Measurements from ENCODE around the gene COL18A1.
"Not testable (repeated sequence)": the region's sequence is repeated elsewhere in the genome, so short reads cannot be mapped to it uniquely, and the experiment has no call there.

COL18A1 gene

GRCh38 chr21:45496968-45497845, 92.2 kb downstream of the COL18A1 start:
- DNase-seq: no peak

GRCh38 chr21:45497846-45498645, 93.1 kb downstream of the COL18A1 start:
- no peak for DNase-seq

DNA sequence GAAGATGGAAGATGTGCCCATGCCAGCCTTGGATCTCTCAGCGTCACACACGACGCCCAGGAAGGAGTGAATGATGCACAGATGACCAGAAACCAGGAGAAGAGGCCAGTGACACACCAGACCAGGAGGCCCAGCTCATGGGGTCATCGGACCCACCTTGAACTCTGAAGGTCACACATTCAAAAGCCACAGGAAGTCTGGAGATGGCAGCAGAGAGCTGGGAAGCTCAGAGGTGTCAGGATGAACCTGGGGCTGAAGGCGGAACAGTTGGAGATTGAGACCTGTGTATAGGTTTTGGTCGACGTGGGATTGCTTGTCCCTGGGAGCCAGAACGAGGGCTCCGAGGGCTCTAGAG, 93.7 kb downstream of the COL18A1 start:
- DNase-seq: no peak

DNA sequence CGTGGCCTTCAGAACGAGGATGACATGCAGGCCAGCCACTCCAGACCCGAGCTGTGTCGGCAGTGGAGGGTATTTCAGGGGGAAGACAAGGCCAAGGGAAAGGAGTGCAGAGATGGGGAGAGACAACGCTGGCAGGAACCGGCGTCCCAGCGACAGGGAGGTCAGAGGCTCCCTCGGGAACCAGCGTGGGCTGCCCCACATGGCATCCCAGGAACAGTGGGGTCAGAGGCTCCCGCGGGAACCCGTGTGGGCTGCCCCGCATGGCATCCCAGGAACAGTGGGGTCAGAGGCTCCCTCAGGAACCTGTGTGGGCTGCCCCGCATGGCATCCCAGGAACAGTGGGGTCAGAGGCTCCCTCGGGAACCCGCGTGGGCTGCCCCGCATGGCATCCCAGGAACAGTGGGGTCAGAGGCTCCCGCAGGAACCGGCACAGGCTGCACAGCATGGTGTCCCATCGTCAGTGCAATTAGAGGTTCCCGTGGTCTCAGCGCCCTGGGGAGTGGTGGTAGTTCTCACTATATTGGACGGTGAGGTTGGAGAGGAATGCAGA, 94.3 kb downstream of the COL18A1 start:
- no peak for DNase-seq

DNA sequence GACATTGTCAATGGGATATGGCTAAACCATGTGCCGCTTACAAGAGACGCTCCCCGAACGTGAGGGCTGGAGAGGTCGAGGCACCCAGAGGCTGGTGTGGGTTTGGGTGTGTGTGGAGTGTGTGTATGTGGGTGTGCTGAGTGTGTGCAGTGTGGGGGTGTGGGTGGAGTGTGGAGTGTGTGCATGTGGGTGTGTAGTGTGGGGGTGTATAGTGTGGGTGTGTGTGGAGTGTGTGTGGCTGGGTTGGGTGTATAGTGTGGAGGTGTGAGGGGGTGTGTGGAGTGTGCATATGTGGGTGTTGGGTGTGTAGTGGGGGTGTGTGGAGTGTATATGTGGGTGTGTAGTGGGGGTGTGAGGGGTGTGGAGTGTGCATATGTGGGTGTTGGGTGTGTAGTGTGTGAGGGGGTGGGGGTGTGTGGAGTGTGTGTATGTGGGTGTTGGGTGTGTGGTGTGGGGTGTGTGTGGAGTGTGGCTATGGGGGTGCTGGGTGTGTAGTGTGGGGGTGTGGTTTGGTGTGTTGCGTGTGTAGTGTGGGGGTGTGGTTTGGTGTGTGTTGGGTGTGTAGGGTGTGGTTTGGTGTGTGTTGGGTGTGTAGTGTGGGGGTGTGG, 95.1 kb downstream of the COL18A1 start:
- no peak for DNase-seq

GRCh38 chr21:45501081-45502005, 96.4 kb downstream of the COL18A1 start:
- DNase-seq: not testable (repeated sequence)

- no peak for DNase-seq
Observed at GRCh38 chr21:45502006-45502345, 97.0 kb downstream of the COL18A1 start.

GRCh38 chr21:45502600-45502999, 97.6 kb downstream of the COL18A1 start:
- no peak for DNase-seq

- DNase-seq: not testable (repeated sequence)
Observed at GRCh38 chr21:45503226-45503625, 98.3 kb downstream of the COL18A1 start.

DNA sequence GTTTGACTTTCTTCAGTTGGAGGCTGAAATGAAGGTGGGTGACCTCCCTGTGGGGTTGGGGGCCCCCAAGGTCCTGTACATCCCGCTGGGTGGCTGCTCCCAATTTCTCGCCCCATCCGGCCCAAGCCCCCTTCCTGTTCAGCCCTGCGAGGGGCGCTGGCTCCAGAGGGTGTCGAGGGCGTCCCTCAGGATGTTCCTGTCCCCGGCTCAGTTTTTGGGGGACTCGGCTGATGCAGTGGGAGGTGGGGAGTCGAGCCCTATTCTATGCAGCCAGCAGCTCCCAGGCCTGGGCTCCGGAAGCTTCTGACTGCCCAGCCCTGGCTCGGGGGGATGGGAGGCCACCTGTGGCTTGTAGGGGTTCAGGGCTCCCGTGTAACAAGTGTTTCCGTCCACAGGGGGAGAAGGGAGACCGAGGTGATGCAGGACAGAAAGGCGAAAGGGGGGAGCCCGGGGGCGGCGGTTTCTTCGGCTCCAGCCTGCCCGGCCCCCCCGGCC, 99.1 kb downstream of the COL18A1 start:
- no peak for DNase-seq

DNA sequence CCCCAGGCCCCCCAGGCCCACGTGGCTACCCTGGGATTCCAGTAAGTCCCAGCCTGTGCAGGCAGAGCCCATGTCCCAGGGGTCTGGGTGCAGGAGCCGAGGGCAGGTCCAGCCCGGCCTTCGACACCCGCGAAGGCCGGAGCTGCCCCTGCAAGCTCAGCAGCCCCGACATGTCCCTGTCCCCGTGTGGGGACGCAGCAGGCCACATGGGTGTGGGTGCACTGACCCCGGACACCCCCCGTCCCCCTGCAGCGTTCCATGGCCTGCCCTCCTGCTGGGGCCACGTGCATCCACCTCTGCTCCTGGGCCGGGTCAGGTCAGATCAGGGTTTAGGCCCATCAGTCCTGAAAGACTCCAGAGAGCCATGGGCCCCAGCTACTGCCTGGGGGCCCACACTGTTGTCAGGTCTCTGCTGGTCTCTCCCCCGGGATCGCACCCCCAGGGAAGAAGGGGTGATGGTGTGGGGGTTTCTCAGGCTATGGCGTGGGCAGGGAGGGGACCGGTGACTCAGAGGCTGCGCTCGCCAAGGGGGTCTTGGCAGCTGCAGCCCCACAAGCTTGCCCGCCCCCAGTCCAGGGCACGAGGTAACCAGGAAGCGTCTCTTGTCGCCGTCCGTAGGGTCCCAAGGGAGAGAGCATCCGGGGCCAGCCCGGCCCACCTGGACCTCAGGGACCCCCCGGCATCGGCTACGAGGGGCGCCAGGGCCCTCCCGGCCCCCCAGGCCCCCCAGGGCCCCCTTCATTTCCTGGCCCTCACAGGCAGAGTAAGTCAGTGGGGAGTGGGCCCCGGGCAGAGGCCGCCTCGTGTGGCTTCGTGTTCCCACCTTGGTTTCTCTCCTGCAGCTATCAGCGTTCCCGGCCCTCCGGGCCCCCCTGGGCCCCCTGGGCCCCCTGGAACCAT, 99.8 kb downstream of the COL18A1 start:
- no peak for DNase-seq

DNA sequence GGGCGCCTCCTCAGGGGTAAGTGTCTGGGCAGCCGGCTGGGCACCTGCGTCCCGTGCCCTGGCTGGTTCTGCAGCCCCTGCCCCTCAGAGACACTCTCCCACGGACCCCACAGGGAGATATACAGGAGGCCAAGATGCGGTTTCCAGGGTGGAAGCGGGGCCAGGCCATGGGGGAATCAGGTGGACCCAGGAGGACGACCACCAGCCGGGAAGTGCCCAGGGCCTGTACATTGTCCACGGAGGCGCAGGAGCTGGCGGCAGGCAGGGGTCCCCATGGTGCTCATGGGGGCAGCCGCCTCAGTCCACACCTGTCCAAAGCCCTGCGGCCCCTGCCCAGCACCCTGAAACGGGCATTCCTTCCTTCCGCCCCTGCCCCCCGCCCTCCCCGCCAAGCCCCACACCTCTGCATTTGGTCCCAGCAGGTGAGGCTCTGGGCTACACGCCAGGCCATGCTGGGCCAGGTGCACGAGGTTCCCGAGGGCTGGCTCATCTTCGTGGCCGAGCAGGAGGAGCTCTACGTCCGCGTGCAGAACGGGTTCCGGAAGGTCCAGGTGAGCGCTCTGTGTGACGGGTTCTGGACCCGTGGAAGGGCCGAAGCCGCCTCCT, 100.6 kb downstream of the COL18A1 start:
- DNase-seq: no peak

- DNase-seq: no peak
Observed at GRCh38 chr21:45506241-45506817, 101.4 kb downstream of the COL18A1 start.

GRCh38 chr21:45506836-45507522, 102.0 kb downstream of the COL18A1 start:
- DNase-seq: no peak

DNA sequence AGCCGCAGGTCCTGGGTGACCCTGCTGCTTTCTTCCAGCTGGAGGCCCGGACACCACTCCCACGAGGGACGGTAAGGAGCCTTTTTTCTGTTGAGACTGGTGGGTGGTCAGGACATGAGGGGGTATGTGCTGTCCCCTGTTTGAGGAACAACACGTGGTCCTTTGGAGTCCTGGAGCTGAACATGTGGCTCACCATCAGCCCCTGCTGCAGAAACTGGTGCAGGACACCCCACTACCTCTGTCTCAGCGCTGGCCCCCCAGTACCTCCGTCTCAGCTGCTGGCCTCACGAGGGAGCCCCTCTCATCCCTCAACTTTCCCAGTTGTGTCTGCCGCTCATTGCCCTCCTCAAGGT, 102.5 kb downstream of the COL18A1 start:
- no peak for DNase-seq

- DNase-seq: no peak
Observed at GRCh38 chr21:45507888-45508508, 103.0 kb downstream of the COL18A1 start.

- DNase-seq: no peak
Observed at GRCh38 chr21:45508607-45509565, 103.9 kb downstream of the COL18A1 start.

Data from activated CD4-positive, alpha-beta T cell treated with anti-CD3 and anti-CD28 coated beads, Interleukin-10, Interleukin-2, amounts not matched to agents 100 ng/mL and 50 ng/mL, durations not matched to agents 16 hours and 8 hours (primary cell).